GM15510 (cell line): ENCODE data around the gene DRG1.

ENCODE experiments used
- POLR2A ChIP-seq: IDR thresholded peaks from 3 replicates; pipeline ENCODE4 v1.6.1; 2011; ENCODE audit warnings: borderline replicate concordance; ENCODE audit not compliant: insufficient read length; ENCODE audit errors: extremely low read depth

The DRG1 gene

GRCh38 chr22:31481129-31481528 is 81.7 kb downstream of the DRG1 start:
- TF ChIP-seq POLR2A: no peak
